KOPT-K1 (cell line): ENCODE measurements around the gene RNF151.
A peak's percentile ranks its signal among the peaks of the same experiment; 100 is the strongest.
"Not testable (repeated sequence)": the region's sequence is repeated elsewhere in the genome, so short reads cannot be mapped to it uniquely, and the experiment has no call there.

ENCODE experiments used
- H3K27ac ChIP-seq: fragments of 200-600 bp; sonication (generic); 2 replicates; pipeline ENCODE4 v1.5.1; 2016; ENCODE audit warnings: antibody characterized with exemption, mild to moderate bottlenecking, low read depth, low read length; ENCODE audit not compliant: poor library complexity, severe bottlenecking
- H3K36me3 ChIP-seq: fragments of 200-600 bp; sonication (generic); 2 replicates; pipeline ENCODE4 v1.5.1; 2017; ENCODE audit warnings: antibody characterized with exemption, mild to moderate bottlenecking, low read length, moderate library complexity; ENCODE audit not compliant: insufficient read depth
- H3K9me3 ChIP-seq: fragments of 200-600 bp; sonication (generic); 2 replicates; pipeline ENCODE4 v1.5.1; 2017; ENCODE audit warnings: antibody characterized with exemption, low read length, mild to moderate bottlenecking; ENCODE audit not compliant: insufficient read depth, poor library complexity, severe bottlenecking

RNF151 gene, protein sequence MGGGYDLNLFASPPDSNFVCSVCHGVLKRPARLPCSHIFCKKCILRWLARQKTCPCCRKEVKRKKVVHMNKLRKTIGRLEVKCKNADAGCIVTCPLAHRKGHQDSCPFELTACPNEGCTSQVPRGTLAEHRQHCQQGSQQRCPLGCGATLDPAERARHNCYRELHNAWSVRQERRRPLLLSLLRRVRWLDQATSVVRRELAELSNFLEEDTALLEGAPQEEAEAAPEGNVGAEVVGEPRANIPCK

DNA sequence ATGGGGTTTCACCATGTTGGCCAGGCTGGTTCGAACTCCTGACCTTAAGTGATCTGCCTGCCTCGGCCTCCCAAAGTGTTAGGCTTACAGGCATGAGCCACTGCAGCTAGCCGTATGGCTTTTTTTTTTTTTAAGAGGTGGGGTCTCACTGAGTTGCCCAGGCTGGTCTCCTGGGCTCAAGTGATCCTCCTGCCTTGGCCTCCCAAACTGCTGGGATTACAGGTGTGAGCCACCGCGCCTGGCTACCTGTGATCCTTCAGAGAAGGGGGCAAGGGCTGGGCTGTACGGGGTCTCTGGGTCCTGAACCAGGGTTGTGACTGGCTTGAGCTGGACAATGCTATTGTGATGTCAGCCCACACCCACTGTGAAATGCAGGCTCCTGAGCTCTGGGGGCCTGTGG is at the start of gene RNF151:
Gene RNF151, plus strand, starts transcription at position 397 of the 400 bp plus-strand sequence. CDS start 26 bp downstream, outside the sequence.
- Histone ChIP-seq H3K36me3 (peaks cover 27% of the 10 kb centered on the region), H3K9me3 (no peaks in the 10 kb centered on the region), H3K27ac (peak within 1 kb of the TSS; percentile 81)

DNA sequence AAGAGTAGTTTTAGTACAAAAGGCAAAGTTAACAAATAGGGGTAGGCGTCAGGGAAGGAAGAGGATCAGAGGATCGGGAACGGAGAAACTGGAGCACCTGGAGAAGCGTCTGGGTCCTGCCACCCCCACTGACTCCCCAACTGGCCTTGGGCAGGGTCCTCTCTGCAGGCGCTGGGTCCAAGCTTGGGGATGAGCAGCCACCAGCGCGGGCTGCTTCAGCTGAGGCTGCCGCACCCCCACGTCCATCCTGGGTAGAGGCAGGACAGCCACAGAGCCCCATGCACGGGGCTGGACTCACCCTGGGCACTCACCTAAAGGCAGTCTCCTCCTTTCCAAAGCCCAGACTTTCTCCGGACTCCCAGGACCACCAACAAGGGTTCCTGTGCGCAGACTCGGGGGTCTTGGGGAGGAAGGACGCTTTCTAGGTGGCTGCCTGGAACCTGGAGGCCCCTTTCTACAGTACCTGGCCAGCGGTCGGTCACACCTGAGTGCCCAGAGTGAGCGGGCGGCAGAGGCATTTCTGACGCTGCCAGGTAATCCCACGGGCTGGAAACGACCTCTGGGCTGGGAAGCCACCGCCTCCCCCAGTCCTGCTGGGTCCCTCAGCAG is 49.5 kb upstream of the RNF151 start:
- Histone ChIP-seq H3K9me3 (no peaks in the 10 kb centered on the region), H3K27ac (no peak overlapping the region), H3K36me3 (no peaks in the 10 kb centered on the region)

DNA sequence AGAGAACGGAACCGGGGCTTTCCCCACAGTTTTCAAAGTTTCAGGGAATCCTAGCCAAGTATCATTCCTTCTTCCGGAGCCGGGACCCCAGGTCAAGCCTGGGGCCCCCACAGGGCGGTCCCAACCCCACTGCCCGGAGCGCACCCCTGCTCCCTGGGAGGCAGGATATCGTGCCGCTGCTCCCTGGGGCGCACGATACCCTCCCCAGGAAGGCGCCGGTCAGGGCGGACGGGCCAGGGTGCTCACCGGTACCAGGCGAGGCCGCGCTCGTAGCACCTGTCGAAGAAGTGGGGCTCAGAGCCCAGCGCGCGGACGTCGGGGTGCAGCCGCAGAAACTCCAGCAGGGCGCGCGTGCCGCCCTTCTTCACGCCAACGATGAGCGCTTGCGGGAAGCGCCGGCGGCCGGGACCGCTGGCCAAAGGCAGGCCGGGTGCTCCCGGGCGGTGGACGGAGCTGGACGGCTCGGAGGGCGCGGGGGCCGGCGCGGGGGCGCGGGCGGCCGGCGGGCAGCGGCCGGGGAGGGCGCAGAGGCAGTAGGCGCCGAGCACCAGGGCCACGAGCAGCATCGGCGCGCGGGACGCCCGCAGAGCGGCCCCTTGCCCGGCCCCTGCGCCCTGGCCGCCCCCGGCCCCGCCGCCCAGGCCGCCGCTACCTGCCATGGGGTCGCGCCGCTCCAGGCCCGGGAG is 48.8 kb upstream of the RNF151 start:
- Histone ChIP-seq H3K9me3 (no peaks in the 10 kb centered on the region), H3K36me3 (no peaks in the 10 kb centered on the region), H3K27ac (no peak overlapping the region)

DNA sequence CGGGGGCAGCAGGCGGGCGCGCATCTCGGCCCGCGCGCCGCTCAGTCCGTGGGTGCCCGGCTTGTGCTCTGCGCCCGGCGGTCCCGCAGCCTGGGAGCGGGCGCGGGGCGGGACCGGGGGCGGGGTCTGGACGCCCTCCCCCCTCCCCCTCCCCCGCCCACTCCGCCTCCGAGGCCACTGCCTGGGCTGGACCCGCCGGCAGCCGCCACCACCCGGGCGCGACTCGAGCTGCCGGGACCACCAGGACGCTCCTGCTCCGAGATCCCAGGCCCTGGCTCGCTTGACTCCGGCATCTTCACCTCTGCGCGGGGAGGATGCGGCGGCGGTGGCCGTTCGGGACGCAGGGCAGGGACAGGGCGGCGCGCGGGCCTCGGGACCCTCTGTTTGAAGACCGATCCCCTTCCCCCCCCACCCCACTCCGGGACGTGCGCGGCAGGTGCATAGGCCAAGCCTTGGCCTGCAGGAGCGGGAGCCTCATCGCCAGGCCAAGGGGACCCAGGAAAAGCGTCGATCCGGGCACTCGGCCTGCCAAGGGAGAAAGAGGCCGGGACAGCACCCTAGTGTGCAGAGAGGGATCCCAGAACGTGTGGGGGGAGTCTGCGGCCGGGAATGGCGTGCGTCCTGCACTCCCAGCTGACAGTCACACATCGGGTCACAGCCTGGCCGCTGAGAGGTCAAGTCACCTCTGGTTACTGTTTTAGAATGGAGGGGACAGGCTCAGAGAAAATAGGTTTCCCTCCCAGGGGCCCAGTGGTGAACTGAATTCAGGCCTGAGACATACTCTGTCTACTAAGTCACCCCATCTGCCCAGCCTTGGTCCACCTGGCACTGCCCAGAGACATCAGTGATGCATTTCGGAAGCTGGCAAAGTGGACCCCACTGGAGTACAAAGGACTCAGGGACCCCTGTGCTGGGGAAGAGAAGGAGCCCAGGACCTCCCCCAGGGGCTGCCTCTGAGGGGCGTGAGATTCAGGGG is 48.0 kb upstream of the RNF151 start, which contains the start of gene HS3ST6:
Gene HS3ST6, minus strand, starts transcription at position 65 of the 976 bp plus-strand sequence. CDS start 92 bp downstream, outside the sequence.
- H3K36me3 ChIP-seq = no peaks in the 10 kb centered on the region
- H3K27ac ChIP-seq = no peak within 1 kb of the TSS
- H3K9me3 ChIP-seq = no peaks in the 10 kb centered on the region

DNA sequence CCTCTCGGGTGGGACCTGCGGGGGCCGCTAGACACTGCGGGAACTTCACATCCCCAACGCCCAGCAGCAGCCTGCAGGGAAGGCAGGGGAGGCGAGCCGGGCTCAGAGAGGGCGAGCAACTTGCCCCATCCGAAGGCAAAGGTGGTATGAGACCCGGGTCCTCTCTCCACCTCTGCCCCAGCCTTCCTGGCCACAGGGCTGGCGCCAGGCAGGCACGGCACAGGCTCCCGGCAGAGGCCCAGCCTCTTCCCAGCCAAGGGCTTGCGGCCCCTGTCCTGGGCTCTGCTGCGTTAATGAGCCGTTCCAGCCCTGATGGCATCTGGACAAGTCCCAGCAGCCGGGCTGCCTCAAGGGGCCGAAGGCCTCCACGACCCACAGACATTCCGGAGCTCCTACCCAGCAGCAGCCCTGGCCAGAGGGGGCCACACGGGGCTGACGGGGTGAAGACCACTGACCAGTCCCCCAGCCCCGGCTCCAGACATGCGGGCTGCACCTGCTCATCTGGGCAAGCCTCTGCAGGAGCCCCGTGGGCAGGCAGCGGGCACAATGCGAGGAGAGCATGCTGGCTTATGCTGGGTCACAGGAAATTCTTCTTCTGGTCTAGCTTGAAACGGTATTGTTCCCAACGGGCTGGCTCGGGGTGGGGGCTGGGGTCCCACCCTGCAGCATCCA is 47.2 kb upstream of the RNF151 start:
- Histone ChIP-seq H3K36me3 (no peaks in the 10 kb centered on the region), H3K9me3 (no peaks in the 10 kb centered on the region), H3K27ac (no peak overlapping the region)

DNA sequence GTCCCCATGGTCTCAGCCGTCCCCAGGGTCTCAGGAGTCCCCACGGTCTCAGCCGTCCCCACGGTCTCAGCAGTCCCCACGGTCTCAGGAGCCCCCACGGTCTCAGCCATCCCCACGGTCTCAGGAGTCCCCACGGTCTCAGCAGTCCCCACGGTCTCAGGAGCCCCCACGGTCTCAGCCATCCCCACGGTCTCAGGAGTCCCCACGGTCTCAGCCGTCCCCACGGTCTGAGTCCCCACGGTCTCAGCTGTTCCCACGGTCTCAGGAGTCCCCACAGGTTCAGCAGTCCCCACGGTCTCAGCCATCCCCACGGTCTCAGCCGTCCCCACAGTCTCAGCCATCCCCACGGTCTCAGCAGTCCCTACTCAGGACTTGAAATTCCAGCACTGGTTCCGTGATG is 46.5 kb upstream of the RNF151 start:
- not testable (repeated sequence) for H3K27ac ChIP-seq, H3K36me3 ChIP-seq, H3K9me3 ChIP-seq

DNA sequence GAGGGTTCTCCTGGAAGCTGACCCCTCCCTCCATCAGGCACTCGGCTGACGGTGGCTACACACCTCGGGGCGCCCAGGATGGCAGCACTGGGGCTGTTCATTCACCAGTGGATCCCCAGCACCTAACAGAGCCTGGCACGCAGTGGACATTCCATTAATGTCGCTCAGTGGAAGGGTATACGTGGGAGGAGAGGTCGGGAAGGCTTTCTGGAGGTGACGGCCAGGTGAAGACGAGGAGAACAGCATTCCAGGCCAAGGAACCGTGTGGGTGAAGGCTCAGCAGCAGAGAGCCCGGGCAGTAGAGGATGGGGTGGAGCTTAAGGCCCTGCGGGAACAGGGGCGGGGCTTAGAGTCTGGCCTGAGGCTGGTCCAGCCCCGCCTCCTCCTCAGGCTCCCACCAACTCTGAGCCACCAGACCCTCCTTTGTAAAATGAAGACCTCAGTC is 45.9 kb upstream of the RNF151 start:
- Histone ChIP-seq H3K36me3 (no peaks in the 10 kb centered on the region), H3K9me3 (no peaks in the 10 kb centered on the region), H3K27ac (no peak overlapping the region)

DNA sequence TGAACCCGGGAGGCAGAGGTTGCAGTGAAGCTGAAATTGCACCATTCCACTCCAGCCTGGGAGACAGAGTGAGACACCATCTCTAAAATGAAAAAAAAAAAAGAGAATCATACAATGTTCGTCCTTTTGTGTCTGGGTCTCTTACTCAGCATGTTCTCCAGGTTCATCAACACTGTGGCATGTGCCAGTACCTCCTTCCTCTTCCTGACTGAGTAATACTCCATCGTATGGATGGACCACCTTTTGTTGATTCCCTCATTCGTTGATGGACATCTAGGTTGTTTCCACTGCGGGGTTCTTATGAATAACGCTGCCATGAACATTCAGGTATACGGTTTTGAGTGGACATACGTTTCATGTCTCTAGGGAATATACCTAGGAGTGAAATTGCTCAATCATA is 44.3 kb upstream of the RNF151 start:
- Histone ChIP-seq H3K36me3 (no peaks in the 10 kb centered on the region), H3K9me3 (no peaks in the 10 kb centered on the region), H3K27ac (no peak overlapping the region)

DNA sequence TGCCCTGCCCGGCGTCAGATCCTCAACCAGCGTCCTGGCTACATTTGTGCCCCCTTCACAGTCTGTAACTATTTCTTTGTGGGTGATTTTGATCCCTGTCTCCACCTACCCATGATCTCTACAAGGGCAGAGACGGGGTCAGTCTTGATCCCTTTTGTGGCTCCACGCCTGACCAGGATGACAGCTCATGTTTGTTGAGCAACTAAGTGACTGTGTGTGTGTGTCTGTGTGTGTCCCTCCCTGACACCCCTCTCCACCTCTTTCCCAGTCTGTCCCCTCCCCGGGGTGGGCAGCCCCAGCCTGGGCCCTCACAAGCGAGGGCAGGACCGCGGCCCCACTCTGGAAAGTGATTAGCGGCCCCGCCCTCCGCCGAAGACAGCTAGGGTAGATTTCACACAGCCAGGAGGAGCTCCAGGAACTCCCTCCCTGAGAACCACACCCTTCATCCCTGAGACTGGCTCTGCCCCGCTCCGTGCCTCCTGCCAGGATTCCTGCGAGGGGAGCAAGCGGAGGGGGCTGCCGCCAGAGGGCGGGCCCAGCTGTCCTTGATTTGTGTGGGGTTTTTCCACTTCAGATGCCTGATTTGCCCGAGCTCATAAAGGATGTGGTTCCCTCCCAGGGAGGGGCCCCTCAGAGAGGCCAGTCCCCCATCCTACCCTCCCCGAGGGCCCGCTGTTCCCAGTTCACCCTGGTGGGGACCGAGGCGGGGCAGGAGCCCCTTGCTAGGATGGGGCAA is 43.2 kb upstream of the RNF151 start:
- H3K36me3 ChIP-seq = no peaks in the 10 kb centered on the region
- no peaks in the 10 kb centered on the region for H3K9me3 ChIP-seq
- no peak overlapping the region for H3K27ac ChIP-seq

DNA sequence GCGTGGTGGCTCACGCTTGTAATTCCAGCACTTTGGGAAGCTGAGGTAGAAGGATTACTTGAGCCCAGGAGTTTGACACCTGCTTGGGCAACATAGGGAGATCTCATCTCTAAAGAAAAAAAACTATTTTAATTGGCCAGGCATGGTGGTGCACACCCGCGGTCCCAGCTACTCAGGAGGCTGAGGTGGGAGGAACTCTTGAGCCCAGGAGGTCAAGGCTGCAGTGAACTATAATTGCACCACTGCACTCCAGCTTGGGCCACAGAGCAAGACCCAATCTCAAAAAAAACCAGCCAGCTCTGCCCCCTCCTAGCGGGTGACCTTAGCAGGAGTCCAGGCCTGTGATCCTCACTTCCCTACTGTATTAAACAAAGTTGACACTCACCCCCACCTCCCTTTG is 42.6 kb upstream of the RNF151 start:
- Histone ChIP-seq H3K27ac (no peak overlapping the region), H3K36me3 (no peaks in the 10 kb centered on the region), H3K9me3 (no peaks in the 10 kb centered on the region)

DNA sequence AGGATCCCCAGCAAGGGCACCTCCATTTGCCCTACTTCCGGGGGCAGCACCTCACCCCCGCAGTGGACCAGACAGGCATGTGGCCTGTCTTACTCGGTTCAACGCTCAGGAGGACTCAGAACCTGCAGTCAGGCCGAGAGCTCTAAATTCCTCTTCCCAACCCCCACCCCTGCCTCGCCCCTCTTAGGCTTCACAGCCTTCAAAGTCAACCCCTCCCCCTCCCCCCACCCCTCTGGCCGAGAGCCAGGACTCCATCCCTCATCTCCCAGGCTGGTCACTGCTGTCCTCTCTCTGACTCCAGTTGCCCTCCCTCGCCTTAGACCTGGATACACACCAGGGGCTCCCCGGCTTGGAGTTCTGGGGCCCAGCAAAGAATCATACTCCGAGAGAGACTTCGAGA is 40.4 kb upstream of the RNF151 start:
- H3K27ac ChIP-seq = no peak overlapping the region
- no peaks in the 10 kb centered on the region for H3K9me3 ChIP-seq
- no peaks in the 10 kb centered on the region for H3K36me3 ChIP-seq

DNA sequence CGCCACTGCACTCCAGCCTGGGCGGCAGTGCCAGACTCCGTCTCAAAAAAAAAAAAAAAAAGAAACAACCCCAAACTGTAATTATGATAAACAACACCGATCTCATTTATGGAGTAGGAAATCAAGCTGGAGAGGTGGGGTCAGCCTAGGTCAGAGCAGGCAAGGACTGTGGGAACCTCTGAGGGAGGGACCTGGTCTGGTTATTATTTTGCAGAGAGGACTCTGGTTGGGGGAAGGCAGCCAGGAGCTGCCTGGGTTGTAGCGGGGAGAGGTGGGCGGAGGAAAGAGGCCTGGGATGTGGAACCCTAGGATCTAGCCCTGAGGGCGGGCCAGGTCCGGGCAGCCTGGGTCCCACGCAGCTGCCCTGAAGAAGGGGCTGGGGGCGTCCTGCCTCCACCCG is 37.6 kb upstream of the RNF151 start:
- Histone ChIP-seq H3K36me3 (no peaks in the 10 kb centered on the region), H3K9me3 (no peaks in the 10 kb centered on the region), H3K27ac (peak overlapping the region; percentile 31)

DNA sequence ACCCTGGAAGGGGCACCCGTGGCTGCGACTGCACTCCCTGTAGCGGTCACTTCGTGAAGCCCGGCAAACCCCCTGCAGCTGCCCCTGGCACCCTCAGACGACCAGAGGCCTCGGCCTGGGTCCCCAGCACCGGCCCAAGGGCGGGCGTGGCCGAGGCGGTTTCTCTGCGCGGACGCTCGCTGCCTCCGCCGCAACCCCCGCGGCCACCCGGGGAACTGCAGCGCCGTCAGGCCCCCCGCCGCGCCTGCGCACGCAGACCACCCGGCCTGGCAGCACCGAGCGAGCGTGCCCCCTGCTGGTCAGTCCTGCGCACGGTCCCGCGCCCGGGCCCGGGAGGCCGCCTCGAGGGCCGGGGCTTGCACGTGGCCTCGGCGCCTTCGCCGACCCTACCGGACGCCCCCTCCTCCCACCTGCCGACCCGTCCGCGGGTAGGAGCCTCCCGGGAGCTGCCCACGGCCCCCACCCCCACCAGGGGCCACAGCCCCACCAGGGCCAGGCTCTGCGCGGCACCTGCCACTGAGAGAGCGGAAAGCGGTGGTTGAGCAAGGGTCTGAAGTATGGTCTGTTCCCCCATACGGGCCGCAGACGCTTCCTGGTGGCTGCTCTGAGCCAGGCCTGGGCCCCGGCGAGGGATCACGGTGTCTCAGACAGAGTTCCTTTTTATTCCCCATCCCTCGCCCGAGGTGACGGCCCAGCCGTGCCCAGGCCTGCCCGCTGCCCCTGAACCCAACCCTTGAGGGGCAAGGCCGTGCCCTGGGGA is 36.9 kb upstream of the RNF151 start:
- H3K36me3 ChIP-seq = no peaks in the 10 kb centered on the region
- no peaks in the 10 kb centered on the region for H3K9me3 ChIP-seq
- H3K27ac ChIP-seq = peak overlapping the region; percentile 31
